Measurements from ENCODE around the gene FFAR4. TPM values are rescaled to one million over a fixed set of nuclear protein-coding genes. Genes with fewer than 3 reads are reported as not detected.

Gene FFAR4
- total and polyA plus RNA-seq, 9 donors: 0.02 to 0.05 (median 0.04) TPM; not detected in 6

DNA sequence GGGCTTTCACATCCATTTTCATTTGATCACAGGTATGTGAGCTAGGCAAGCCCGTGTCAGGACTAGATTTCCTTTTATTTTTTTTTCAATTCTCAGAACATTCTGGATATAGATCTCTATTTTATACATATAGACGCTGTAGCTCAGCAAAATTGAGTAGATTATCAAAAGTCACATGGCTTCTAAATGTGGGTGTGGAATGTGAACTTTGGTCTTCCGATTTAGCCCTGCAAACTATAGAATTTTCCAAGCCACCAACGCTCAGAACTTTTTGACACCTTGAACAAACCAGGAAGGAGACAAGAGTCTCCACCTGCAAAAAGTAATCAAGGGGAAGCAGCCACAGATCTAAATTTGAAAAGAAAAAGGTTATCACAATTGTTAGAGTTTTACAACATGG is 15.9 kb upstream of the FFAR4 start:
- no peak overlapping the region for H3K4me3 ChIP-seq (ENCODE audit: low read length)
- H3K27me3 ChIP-seq (ENCODE audit: control insufficient read depth, insufficient read depth, low read length): no peaks in the 10 kb centered on the region
- H3K9me3 ChIP-seq (replicated peaks; ENCODE audit: control insufficient read depth, low read depth, low read length): no peaks in the 10 kb centered on the region
- H3K36me3 ChIP-seq (ENCODE audit: control insufficient read depth, insufficient read depth, low read length): no peaks in the 10 kb centered on the region
- peaks cover 5% of the 10 kb centered on the region for H3K4me1 ChIP-seq (ENCODE audit: control insufficient read depth, insufficient read depth, low read length)
- WGBS (ENCODE audit: insufficient coverage): no CpG with 5 or more reads among the region's 4 CpGs
- no peak for DNase-seq
- no peak overlapping the region for H3K27ac ChIP-seq (ENCODE audit: low read length)

DNA sequence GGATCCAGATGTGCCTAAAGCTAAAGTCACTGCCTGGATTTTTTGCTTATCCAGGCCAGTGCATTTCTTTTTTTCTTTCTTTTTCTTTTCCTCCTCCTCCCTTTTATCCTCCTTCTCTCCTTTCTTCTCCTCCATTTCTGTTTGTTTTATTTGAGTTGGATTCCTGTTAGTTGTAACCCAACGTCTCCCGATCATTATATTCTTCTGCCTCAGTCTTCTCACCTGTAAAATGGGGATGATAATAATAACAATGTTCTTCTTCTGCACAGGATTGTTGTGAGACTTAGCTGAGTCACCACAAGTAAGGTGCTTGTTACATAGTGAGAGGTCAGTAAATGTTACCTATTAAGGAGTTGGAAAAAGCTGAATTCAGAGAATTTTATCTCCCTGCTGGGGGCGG is 13.7 kb upstream of the FFAR4 start:
- H3K4me1 ChIP-seq (ENCODE audit: control insufficient read depth, insufficient read depth, low read length): peaks cover 5% of the 10 kb centered on the region
- no peak overlapping the region for H3K27ac ChIP-seq (ENCODE audit: low read length)
- no peaks in the 10 kb centered on the region for H3K9me3 ChIP-seq (replicated peaks; ENCODE audit: control insufficient read depth, low read depth, low read length)
- no peak for DNase-seq
- no peaks in the 10 kb centered on the region for H3K36me3 ChIP-seq (ENCODE audit: control insufficient read depth, insufficient read depth, low read length)
- WGBS (ENCODE audit: insufficient coverage): no CpG with 5 or more reads among the region's 3 CpGs
- H3K27me3 ChIP-seq (ENCODE audit: control insufficient read depth, insufficient read depth, low read length): no peaks in the 10 kb centered on the region
- H3K4me3 ChIP-seq (ENCODE audit: low read length): no peak overlapping the region

DNA sequence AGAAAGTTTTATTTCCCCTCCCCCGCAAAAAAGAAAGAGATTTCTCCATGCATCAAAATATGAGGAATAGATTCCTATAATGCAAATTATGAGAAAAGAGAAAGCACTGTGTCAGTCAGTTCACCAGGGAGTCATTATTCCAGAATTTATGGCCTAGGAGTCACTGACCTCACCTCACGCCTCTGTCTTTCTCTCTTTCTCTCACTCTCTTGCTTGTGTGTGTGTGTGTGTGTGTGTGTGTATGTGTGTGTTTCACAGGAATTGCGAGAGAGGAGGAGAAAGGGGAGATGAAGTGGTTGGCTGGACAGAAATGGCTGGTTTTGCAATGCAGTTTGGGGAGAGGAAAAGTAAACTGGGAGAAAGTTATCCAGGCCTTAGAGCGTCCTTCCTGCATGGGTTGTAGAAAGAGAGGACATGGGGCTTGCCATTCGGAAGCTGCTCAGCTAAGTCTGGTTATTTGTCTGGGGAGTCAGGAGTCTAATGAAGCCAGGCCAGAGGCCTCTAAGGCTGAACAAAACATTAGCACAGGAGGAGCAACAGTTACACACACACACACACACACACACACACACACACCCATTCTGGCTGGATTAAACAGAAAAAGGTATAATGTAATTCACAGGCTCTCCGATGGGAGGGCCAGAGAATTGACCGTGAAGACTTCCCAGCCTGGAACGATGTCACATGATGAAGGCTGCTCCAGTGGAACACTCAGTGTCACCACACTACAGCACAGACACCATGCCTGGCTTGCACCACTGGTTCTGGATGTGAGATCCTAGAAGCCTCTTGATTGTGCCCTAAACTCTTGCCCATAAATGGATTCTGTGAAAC is 12.8 kb upstream of the FFAR4 start:
- H3K27me3 ChIP-seq (ENCODE audit: control insufficient read depth, insufficient read depth, low read length): no peaks in the 10 kb centered on the region
- peaks cover 5% of the 10 kb centered on the region for H3K4me1 ChIP-seq (ENCODE audit: control insufficient read depth, insufficient read depth, low read length)
- no peaks in the 10 kb centered on the region for H3K36me3 ChIP-seq (ENCODE audit: control insufficient read depth, insufficient read depth, low read length)
- no peak overlapping the region for H3K4me3 ChIP-seq (ENCODE audit: low read length)
- no peaks in the 10 kb centered on the region for H3K9me3 ChIP-seq (replicated peaks; ENCODE audit: control insufficient read depth, low read depth, low read length)
- no peak overlapping the region for H3K27ac ChIP-seq (ENCODE audit: low read length)
- WGBS (ENCODE audit: insufficient coverage): 32% methylated on average over 5 of the region's 8 CpGs
- peak; percentile 54 for DNase-seq

DNA sequence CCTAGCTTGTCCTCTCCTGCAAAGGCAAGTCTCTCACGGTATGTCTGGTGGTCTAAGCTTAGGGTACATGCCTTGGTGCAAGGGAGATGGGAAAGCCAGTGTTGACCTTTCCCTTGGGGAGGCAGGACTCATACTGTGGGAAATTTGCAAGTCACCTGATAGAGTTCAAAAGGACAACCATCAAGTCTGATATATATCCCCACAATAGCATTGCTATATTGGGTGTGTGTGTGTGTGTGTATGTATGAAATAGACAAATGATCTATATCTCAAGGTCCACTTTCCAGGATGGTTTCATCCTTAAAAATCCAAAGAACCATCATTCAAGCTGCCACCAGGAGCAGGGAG is 12.2 kb upstream of the FFAR4 start:
- no peak for DNase-seq
- Histone ChIP-seq H3K9me3 (replicated peaks; ENCODE audit: control insufficient read depth, low read depth, low read length) (no peaks in the 10 kb centered on the region), H3K4me3 (ENCODE audit: low read length) (no peak overlapping the region), H3K27me3 (ENCODE audit: control insufficient read depth, insufficient read depth, low read length) (no peaks in the 10 kb centered on the region), H3K4me1 (ENCODE audit: control insufficient read depth, insufficient read depth, low read length) (peaks cover 5% of the 10 kb centered on the region), H3K27ac (ENCODE audit: low read length) (no peak overlapping the region), H3K36me3 (ENCODE audit: control insufficient read depth, insufficient read depth, low read length) (no peaks in the 10 kb centered on the region)
- WGBS (ENCODE audit: insufficient coverage): no CpG with 5 or more reads among the region's 1 CpG

DNA sequence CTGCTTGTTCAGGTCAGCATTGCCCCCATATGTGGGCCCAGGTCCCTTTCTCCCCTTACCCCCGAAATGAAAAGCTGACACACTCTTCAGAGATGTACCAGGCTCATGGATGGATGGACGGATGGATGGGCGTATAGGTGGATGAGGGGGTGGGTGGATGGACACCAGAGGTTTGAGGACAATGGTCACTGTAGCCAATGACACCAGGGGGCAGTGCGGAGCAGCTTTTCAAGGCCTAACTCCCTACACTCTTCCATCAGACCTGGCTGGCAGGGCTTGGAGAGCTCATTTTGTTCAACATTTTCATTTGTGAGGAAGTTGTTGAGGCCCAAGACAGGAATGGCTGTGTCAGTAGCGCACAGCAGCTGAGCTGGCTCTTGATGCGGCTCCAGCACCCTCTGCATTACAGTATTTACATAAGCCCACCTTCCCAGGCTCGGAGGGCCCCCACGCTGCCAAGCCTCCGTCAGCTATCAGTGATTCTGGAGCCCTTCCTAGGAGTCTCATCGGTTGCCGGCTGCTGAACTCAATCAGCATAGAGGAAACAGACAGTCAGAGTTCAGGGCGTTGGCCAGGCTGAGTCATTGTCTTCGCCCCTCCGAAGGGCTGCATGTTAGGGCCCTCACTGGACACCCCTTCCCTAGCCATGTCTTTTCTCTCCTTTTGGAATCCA is 11.6 kb upstream of the FFAR4 start:
- peaks cover 2% of the 10 kb centered on the region for H3K27me3 ChIP-seq (ENCODE audit: control insufficient read depth, insufficient read depth, low read length)
- peak; percentile 67 for DNase-seq
- no peak overlapping the region for H3K4me3 ChIP-seq (ENCODE audit: low read length)
- H3K27ac ChIP-seq (ENCODE audit: low read length): no peak overlapping the region
- no peaks in the 10 kb centered on the region for H3K36me3 ChIP-seq (ENCODE audit: control insufficient read depth, insufficient read depth, low read length)
- H3K4me1 ChIP-seq (ENCODE audit: control insufficient read depth, insufficient read depth, low read length): peaks cover 5% of the 10 kb centered on the region
- no peaks in the 10 kb centered on the region for H3K9me3 ChIP-seq (replicated peaks; ENCODE audit: control insufficient read depth, low read depth, low read length)
- WGBS (ENCODE audit: insufficient coverage): 59% methylated on average over 9 of the region's 14 CpGs

DNA sequence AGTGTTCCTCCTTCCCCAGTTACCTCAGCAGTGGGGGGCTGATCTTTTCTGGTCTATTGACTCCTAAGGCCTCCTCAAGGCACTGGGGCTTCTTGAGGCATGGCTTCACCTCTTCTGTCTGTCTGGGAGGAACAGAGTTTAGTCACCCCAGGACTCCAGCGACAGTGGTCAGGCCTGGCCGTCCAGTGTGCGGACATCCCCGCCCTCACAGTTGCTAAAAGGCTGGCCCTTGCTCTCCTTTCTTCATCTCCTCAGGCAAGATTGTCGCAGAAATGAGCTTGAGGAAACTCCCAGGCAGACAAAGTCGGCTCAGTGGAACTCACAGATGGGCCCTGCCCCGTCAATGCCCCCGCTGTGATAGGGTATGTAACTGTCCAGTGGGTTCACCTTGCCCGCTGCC is 7.0 kb upstream of the FFAR4 start:
- Histone ChIP-seq H3K27ac (ENCODE audit: low read length) (no peak overlapping the region), H3K4me1 (ENCODE audit: control insufficient read depth, insufficient read depth, low read length) (no peaks in the 10 kb centered on the region), H3K9me3 (replicated peaks; ENCODE audit: control insufficient read depth, low read depth, low read length) (no peaks in the 10 kb centered on the region), H3K27me3 (ENCODE audit: control insufficient read depth, insufficient read depth, low read length) (peaks cover 11% of the 10 kb centered on the region), H3K4me3 (ENCODE audit: low read length) (no peak overlapping the region), H3K36me3 (ENCODE audit: control insufficient read depth, insufficient read depth, low read length) (no peaks in the 10 kb centered on the region)
- 96% methylated on average over 7 of the region's 9 CpGs for WGBS (ENCODE audit: insufficient coverage)
- no peak for DNase-seq

DNA sequence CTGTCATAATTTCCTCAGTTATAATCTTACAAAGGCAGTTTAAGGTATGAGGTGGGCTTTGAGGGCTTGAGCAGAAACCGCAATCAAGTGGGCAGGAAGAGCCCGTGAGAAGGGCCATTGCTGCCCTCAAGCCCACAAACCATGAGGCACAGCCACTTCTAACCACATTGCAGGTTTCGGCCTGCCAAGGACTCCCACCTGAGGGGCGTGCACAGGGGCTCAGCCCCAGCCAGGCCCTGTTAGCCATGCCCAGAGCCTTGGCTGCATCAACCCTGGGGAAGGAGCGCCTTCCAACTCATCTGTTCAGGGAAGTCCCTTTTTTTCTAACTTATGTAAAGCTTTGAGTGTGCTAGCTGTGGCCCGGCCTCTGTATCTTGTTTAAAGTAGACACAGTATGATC is 5.9 kb upstream of the FFAR4 start:
- no peaks in the 10 kb centered on the region for H3K9me3 ChIP-seq (replicated peaks; ENCODE audit: control insufficient read depth, low read depth, low read length)
- no CpG with 5 or more reads among the region's 6 CpGs for WGBS (ENCODE audit: insufficient coverage)
- H3K36me3 ChIP-seq (ENCODE audit: control insufficient read depth, insufficient read depth, low read length): no peaks in the 10 kb centered on the region
- H3K27ac ChIP-seq (ENCODE audit: low read length): no peak overlapping the region
- H3K4me1 ChIP-seq (ENCODE audit: control insufficient read depth, insufficient read depth, low read length): no peaks in the 10 kb centered on the region
- peaks cover 18% of the 10 kb centered on the region for H3K27me3 ChIP-seq (ENCODE audit: control insufficient read depth, insufficient read depth, low read length)
- no peak for DNase-seq
- no peak overlapping the region for H3K4me3 ChIP-seq (ENCODE audit: low read length)

DNA sequence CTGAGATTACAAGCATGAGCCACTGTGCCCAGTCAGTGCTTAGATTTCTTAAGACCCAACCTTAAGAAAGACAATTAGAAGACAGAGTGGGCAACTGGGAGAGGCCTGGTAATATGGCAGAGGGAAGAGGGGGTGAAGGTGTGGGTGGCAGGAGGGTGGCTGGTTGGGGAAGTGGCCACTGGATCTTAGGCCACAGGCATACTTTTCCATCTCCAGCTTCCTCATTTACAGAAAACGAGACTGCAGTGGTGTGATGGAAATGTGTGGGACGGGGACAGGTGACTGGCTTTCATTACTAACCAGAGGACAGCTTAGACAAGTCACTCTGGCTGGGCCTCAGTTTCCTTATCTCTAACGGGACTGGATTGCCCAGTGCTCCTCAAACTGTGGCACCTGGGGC is 1.0 kb upstream of the FFAR4 start:
- peaks cover 58% of the 10 kb centered on the region for H3K27me3 ChIP-seq (ENCODE audit: control insufficient read depth, insufficient read depth, low read length)
- no peaks in the 10 kb centered on the region for H3K36me3 ChIP-seq (ENCODE audit: control insufficient read depth, insufficient read depth, low read length)
- WGBS (ENCODE audit: insufficient coverage): 78% methylated on average over 1 of the region's 3 CpGs
- peak; percentile 9 for DNase-seq
- H3K27ac ChIP-seq (ENCODE audit: low read length): no peak overlapping the region
- peaks cover 13% of the 10 kb centered on the region for H3K4me1 ChIP-seq (ENCODE audit: control insufficient read depth, insufficient read depth, low read length)
- H3K9me3 ChIP-seq (replicated peaks; ENCODE audit: control insufficient read depth, low read depth, low read length): no peaks in the 10 kb centered on the region
- H3K4me3 ChIP-seq (ENCODE audit: low read length): no peak overlapping the region

DNA sequence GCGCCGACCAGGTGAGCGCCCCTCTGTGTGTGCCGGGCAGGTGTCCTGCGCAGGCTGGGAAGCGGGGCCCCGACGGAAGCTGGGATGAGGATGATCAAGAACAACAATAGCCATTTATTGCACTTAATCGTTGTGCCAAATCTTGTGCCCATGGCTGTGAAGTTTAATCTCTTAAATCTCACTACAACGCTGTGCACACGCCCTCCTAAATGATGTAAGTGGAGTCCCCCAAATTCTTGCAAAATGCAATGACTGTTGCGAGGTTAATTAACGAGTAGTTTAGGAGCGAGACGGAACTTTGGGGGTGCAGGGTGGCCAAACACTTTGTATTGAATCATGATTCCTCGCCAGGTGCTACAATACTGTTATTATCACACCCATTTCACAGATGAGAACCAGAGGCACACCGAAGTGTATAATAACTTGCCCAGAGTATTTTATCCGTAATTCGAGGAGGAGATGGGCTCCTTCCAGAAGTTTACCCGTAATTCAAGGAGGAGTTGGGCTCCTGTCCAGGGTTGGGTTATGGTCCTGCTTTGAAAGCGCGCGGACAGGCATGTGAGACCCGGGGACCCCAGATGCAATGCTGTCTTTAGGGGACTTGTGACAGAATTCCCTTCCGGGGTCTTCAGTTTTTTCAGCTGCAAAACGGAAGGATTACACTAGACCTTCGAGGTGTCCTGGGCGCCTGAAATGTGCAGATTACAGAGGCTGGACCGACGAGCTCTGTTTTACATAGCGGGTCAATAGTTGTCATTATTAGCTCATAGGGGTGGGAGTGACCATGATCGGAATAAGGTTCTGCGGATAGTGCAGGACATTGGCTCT is 1.0 kb downstream of the FFAR4 start:
- Histone ChIP-seq H3K36me3 (ENCODE audit: control insufficient read depth, insufficient read depth, low read length) (no peaks in the 10 kb centered on the region), H3K27ac (ENCODE audit: low read length) (no peak overlapping the region), H3K27me3 (ENCODE audit: control insufficient read depth, insufficient read depth, low read length) (peaks cover 72% of the 10 kb centered on the region), H3K4me3 (ENCODE audit: low read length) (no peak overlapping the region), H3K9me3 (replicated peaks; ENCODE audit: control insufficient read depth, low read depth, low read length) (no peaks in the 10 kb centered on the region), H3K4me1 (ENCODE audit: control insufficient read depth, insufficient read depth, low read length) (peaks cover 13% of the 10 kb centered on the region)
- WGBS (ENCODE audit: insufficient coverage): 11% methylated on average over 15 of the region's 33 CpGs
- no peak for DNase-seq

DNA sequence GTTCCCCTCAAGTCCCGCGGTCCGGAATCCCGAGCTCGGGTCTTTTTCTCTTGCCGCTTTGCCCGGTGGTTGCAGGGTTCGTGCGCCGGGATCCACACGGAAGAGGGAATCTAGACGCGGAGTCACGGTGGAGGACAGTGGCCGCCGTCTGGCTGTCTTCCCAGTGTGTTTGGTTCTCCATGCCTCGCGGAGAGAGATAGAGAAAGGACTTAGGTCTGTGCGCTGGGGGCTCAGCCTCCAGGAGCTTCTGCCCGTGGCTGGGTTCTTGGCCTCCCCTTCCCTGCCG is 1.6 kb downstream of the FFAR4 start:
- 3% methylated on average over 18 of the region's 21 CpGs for WGBS (ENCODE audit: insufficient coverage)
- Histone ChIP-seq H3K27me3 (ENCODE audit: control insufficient read depth, insufficient read depth, low read length) (peaks cover 71% of the 10 kb centered on the region), H3K9me3 (replicated peaks; ENCODE audit: control insufficient read depth, low read depth, low read length) (no peaks in the 10 kb centered on the region), H3K4me1 (ENCODE audit: control insufficient read depth, insufficient read depth, low read length) (peaks cover 13% of the 10 kb centered on the region), H3K36me3 (ENCODE audit: control insufficient read depth, insufficient read depth, low read length) (no peaks in the 10 kb centered on the region), H3K27ac (ENCODE audit: low read length) (no peak overlapping the region), H3K4me3 (ENCODE audit: low read length) (no peak overlapping the region)
- peak; percentile 10 for DNase-seq

All from muscle of leg (tissue), 11 donors.